Measurements from ENCODE around the gene RSBN1.
"Not testable (repeated sequence)": the region's sequence is repeated elsewhere in the genome, so short reads cannot be mapped to it uniquely, and the experiment has no call there.

RSBN1 gene

DNA sequence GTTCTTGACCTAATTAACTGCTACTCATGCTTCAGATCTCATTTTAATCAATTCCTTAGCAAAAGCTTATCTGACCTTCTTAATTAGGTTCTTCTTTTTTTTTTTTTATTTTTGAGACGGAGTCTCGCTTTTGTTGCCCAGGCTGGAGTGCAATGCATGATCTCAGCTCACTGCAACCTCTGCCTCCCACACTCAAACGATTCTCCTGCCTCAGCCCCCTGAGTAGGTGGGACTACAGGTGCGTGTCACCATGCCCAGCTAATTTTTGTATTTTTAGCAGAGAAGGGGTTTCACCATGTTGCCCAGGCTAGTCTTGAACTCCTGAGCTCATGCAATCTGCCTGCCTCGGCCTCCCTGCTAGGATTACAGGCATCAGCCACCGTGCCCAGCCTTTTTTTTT lies 58.9 kb downstream of the RSBN1 start:
- H3K9me3 ChIP-seq (ENCODE audit: control insufficient read depth, insufficient read depth, low read depth, low read length); H3K4me3 ChIP-seq (ENCODE audit: low read depth, low read length); CTCF ChIA-PET; H3K27ac ChIP-seq (ENCODE audit: extremely low read depth, low read depth, low read length); H3K4me1 ChIP-seq (ENCODE audit: control insufficient read depth, insufficient read depth, low read length): not testable (repeated sequence)
- POLR2A ChIA-PET = interaction anchor here (0.7 kb wide), 1 partner anchor 529 kb away, joined by 3 read pairs; no protein-coding TSS in a partner anchor
- peak; percentile 63 for TF ChIP-seq EGR2 (tag by site-specific recombination; IDR thresholded peaks at IDR 0.05; ENCODE audit: low read depth)
- TF ChIP-seq ZFHX2 (tag by site-specific recombination; conservative IDR thresholded peaks at IDR 0.05) = peak; percentile 57
- H3K36me3 ChIP-seq (ENCODE audit: control insufficient read depth in 2 of 2, insufficient read depth in 1 of 2, low read length in 2 of 2) = peaks cover 7 to 48% of the 10 kb centered on the region in 2 experiments; a peak in 2 of 3 replicates

DNA sequence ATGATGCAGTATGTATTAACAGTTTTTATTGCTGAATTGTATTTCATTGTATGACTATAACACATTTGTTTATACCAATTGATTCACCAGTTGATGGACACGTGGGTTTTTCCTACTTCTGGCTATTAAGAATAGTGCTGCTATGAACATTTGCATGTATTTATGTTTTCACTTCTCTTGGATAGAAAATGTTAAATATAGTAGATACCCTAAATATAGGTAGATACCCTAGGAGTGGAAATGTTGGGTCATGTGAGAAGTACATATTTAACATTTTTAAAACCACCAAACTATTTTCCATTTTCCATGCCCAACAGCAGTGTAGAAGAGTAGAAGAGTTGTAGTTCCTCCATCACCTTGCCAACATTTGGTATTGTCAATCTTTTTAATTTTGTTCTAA lies 60.8 kb downstream of the RSBN1 start:
- no peaks in the 10 kb centered on the region for H3K9me3 ChIP-seq (ENCODE audit: control insufficient read depth, insufficient read depth, low read depth, low read length)
- ChIA-PET CTCF (no interaction called here), POLR2A (no interaction called here)
- no peaks in the 10 kb centered on the region for H3K4me1 ChIP-seq (ENCODE audit: control insufficient read depth, insufficient read depth, low read length)
- TF ChIP-seq IKZF3 (tag by site-specific recombination; IDR thresholded peaks at IDR 0.05) (no peak), ZNF501 (tag by site-specific recombination; IDR thresholded peaks at IDR 0.05) (no peak), ZNF335 (tag by site-specific recombination; conservative IDR thresholded peaks at IDR 0.05) (no peak), ZBTB7A (tag by site-specific recombination; IDR thresholded peaks at IDR 0.05; ENCODE audit: low read depth) (no peak), SETDB1 (IDR thresholded peaks at IDR 0.05; ENCODE audit: insufficient read length, low read length) (no peak), EGR2 (tag by site-specific recombination; IDR thresholded peaks at IDR 0.05; ENCODE audit: low read depth) (no peak), ZFP3 (tag by site-specific recombination; IDR thresholded peaks at IDR 0.05; ENCODE audit: low read depth) (no peak)
- H3K36me3 ChIP-seq (ENCODE audit: control insufficient read depth in 2 of 2, insufficient read depth in 1 of 2, low read length in 2 of 2) = peaks cover 7 to 56% of the 10 kb centered on the region in 2 experiments; a peak in 2 of 3 replicates
- H3K27ac ChIP-seq (ENCODE audit: extremely low read depth, low read depth, low read length) = no peak overlapping the region
- H3K4me3 ChIP-seq (ENCODE audit: low read depth, low read length) = no peak overlapping the region

DNA sequence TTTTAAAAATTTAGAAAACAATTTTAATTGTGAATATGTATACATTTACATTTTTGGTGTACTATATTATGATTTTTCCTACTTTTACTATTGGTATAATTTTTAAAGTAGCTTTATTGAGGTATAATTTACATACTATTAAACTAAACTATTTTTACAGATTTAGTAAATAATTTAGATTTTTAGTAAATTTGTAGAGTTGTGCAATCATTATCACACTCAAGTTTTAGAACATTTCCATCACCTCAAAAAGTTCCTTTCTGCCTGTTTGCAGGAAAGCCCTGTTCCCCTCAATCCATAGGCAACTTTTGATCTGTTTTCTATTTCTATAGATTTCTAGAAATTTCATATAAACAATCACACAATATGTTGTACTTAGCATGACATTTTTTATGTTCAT lies 61.2 kb downstream of the RSBN1 start:
- POLR2A ChIA-PET = no interaction called here
- H3K36me3 ChIP-seq (ENCODE audit: control insufficient read depth in 2 of 2, insufficient read depth in 1 of 2, low read length in 2 of 2) = peaks cover 7 to 56% of the 10 kb centered on the region in 2 experiments; a peak in 2 of 3 replicates

DNA sequence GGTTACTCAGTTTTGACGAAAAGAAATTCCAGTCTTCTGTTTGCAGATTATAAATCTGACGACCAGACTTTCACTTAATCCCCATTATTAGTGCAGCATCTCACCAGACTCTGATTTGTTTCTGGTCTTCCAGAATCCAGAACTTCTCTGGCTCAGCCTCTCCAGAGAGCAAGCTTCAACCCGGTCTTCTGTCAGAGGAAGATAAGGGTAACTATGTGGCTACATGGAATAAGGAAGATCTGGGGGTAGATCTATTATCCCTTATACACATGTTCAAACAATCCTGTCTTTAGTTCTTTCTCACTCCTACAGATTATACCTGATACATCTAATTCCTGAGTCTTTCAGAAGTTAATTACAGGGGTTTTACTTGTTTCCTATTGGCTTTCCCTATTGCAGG lies 62.9 kb downstream of the RSBN1 start:
- no peak overlapping the region for H3K4me3 ChIP-seq (ENCODE audit: low read depth, low read length)
- H3K9me3 ChIP-seq (ENCODE audit: control insufficient read depth, insufficient read depth, low read depth, low read length) = no peaks in the 10 kb centered on the region
- CTCF ChIA-PET = interaction anchor here (0.7 kb wide), 1 partner anchor 673 kb away, joined by 3 read pairs; no protein-coding TSS in a partner anchor
- H3K4me1 ChIP-seq (ENCODE audit: control insufficient read depth, insufficient read depth, low read length) = no peaks in the 10 kb centered on the region
- H3K36me3 ChIP-seq (ENCODE audit: control insufficient read depth in 2 of 2, insufficient read depth in 1 of 2, low read length in 2 of 2) = peaks cover 7 to 52% of the 10 kb centered on the region in 2 experiments; a peak in 2 of 3 replicates
- POLR2A ChIA-PET = no interaction called here
- no peak overlapping the region for H3K27ac ChIP-seq (ENCODE audit: extremely low read depth, low read depth, low read length)
- TF ChIP-seq ZNF426 (tag by site-specific recombination; IDR thresholded peaks at IDR 0.05) (no peak), ZNF433 (tag by site-specific recombination; IDR thresholded peaks at IDR 0.05; ENCODE audit: low read depth) (no peak), ZNF423 (tag by site-specific recombination; IDR thresholded peaks at IDR 0.05) (no peak), ZBTB21 (tag by site-specific recombination; IDR thresholded peaks at IDR 0.05) (no peak), ZNF416 (tag by site-specific recombination; IDR thresholded peaks at IDR 0.05) (no peak), ZNF473 (tag by site-specific recombination; IDR thresholded peaks at IDR 0.05) (no peak), ZXDB (tag by site-specific recombination; IDR thresholded peaks at IDR 0.05) (no peak), ZNF623 (tag by site-specific recombination; IDR thresholded peaks at IDR 0.05) (no peak)
- TF ChIP-seq, protein P1, sequence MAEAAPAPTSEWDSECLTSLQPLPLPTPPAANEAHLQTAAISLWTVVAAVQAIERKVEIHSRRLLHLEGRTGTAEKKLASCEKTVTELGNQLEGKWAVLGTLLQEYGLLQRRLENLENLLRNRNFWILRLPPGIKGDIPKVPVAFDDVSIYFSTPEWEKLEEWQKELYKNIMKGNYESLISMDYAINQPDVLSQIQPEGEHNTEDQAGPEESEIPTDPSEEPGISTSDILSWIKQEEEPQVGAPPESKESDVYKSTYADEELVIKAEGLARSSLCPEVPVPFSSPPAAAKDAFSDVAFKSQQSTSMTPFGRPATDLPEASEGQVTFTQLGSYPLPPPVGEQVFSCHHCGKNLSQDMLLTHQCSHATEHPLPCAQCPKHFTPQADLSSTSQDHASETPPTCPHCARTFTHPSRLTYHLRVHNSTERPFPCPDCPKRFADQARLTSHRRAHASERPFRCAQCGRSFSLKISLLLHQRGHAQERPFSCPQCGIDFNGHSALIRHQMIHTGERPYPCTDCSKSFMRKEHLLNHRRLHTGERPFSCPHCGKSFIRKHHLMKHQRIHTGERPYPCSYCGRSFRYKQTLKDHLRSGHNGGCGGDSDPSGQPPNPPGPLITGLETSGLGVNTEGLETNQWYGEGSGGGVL (tag by site-specific recombination; IDR thresholded peaks at IDR 0.05) = no peak
- TF ChIP-seq, protein P2, sequence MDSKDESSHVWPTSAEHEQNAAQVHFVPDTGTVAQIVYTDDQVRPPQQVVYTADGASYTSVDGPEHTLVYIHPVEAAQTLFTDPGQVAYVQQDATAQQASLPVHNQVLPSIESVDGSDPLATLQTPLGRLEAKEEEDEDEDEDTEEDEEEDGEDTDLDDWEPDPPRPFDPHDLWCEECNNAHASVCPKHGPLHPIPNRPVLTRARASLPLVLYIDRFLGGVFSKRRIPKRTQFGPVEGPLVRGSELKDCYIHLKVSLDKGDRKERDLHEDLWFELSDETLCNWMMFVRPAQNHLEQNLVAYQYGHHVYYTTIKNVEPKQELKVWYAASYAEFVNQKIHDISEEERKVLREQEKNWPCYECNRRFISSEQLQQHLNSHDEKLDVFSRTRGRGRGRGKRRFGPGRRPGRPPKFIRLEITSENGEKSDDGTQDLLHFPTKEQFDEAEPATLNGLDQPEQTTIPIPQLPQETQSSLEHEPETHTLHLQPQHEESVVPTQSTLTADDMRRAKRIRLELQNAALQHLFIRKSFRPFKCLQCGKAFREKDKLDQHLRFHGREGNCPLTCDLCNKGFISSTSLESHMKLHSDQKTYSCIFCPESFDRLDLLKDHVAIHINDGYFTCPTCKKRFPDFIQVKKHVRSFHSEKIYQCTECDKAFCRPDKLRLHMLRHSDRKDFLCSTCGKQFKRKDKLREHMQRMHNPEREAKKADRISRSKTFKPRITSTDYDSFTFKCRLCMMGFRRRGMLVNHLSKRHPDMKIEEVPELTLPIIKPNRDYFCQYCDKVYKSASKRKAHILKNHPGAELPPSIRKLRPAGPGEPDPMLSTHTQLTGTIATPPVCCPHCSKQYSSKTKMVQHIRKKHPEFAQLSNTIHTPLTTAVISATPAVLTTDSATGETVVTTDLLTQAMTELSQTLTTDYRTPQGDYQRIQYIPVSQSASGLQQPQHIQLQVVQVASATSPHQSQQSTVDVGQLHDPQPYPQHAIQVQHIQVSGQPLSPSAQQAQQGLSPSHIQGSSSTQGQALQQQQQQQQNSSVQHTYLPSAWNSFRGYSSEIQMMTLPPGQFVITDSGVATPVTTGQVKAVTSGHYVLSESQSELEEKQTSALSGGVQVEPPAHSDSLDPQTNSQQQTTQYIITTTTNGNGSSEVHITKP (tag by site-specific recombination; IDR thresholded peaks at IDR 0.05) = no peak
- TF ChIP-seq, protein P3, sequence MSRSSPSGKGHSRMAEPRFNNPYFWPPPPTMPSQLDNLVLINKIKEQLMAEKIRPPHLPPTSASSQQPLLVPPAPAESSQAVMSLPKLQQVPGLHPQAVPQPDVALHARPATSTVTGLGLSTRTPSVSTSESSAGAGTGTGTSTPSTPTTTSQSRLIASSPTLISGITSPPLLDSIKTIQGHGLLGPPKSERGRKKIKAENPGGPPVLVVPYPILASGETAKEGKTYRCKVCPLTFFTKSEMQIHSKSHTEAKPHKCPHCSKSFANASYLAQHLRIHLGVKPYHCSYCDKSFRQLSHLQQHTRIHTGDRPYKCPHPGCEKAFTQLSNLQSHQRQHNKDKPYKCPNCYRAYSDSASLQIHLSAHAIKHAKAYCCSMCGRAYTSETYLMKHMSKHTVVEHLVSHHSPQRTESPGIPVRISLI (tag by site-specific recombination; IDR thresholded peaks at IDR 0.05) = no peak

More for the DNA sequence above, 61.2 kb downstream of the RSBN1 start:
- H3K4me3 ChIP-seq (ENCODE audit: low read depth, low read length) = no peak overlapping the region
- no peaks in the 10 kb centered on the region for H3K4me1 ChIP-seq (ENCODE audit: control insufficient read depth, insufficient read depth, low read length)
- no peak for TF ChIP-seq ZNF791 (tag by site-specific recombination; IDR thresholded peaks at IDR 0.05)
- TF ChIP-seq, protein P4, sequence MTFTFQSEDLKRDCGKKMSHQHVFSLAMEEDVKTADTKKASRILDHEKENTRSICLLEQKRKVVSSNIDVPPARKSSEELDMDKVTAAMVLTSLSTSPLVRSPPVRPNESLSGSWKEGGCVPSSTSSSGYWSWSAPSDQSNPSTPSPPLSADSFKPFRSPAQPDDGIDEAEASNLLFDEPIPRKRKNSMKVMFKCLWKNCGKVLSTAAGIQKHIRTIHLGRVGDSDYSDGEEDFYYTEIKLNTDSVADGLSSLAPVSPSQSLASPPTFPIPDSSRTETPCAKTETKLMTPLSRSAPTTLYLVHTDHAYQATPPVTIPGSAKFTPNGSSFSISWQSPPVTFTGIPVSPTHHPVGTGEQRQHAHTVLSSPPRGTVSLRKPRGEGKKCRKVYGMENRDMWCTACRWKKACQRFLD (tag by site-specific recombination; IDR thresholded peaks at IDR 0.05) = no peak
- CTCF ChIA-PET = no interaction called here
- no peak overlapping the region for H3K27ac ChIP-seq (ENCODE audit: extremely low read depth, low read depth, low read length)
- H3K9me3 ChIP-seq (ENCODE audit: control insufficient read depth, insufficient read depth, low read depth, low read length) = no peaks in the 10 kb centered on the region

Data from HEK293 (cell line).